IPS DF 6.9 (cell line): ENCODE results near the gene SYT13.

ENCODE experiments used
- DNase-seq: peaks from one replicate; pipeline ENCODE4 v3.0.0-alpha.2; 2013; ENCODE audit warnings: low read depth, low spot score
- H3K27ac ChIP-seq: one replicate; pipeline ENCODE4 v1.5.1; 2013; ENCODE audit warnings: low read length, control low read depth
- H3K27me3 ChIP-seq: 2 replicates; pipeline ENCODE4 v1.6.1; 2013; ENCODE audit warnings: mild to moderate bottlenecking, low read length; ENCODE audit not compliant: control insufficient read depth, insufficient read depth
- H3K36me3 ChIP-seq: 2 replicates; pipeline ENCODE4 v1.6.1; 2013; ENCODE audit warnings: low read length; ENCODE audit not compliant: control insufficient read depth, insufficient read depth
- H3K4me1 ChIP-seq: 2 replicates; pipeline ENCODE4 v1.6.1; 2013; ENCODE audit warnings: low read length; ENCODE audit not compliant: control insufficient read depth, insufficient read depth
- H3K4me3 ChIP-seq: 2 replicates; pipeline ENCODE4 v1.5.1; 2013; ENCODE audit warnings: mild to moderate bottlenecking, low read length
- H3K9me3 ChIP-seq: 2 replicates; pipeline ENCODE4 v1.6.1; 2013; ENCODE audit warnings: low read length, inconsistent platforms; ENCODE audit not compliant: control insufficient read depth, insufficient read depth
- WGBS: extraction: QIAGEN DNeasy Blood & Tissue Kit; methylation state at CpG from one replicate; pipeline ENCODE4 v1.1.7; 2013; ENCODE audit warnings: mixed read lengths, missing lambda C conversion rate; ENCODE audit not compliant: insufficient read length, insufficient coverage; 5-methylcytosine and 5-hydroxymethylcytosine counted together

Gene SYT13

GRCh38 chr11:45234306-45235006, 51.7 kb downstream of the SYT13 start:
- Histone ChIP-seq H3K27me3 (no peaks in the 10 kb centered on the region), H3K4me1 (peaks cover 2% of the 10 kb centered on the region; the same call in 1 of the 2 replicates), H3K4me3 (no peak overlapping the region), H3K9me3 (no peaks in the 10 kb centered on the region), H3K27ac (no peak overlapping the region), H3K36me3 (no peaks in the 10 kb centered on the region)
- DNase-seq, result no peak
- no CpG with 5 or more reads among the region's 15 CpGs for WGBS

- Histone ChIP-seq H3K36me3 (no peaks in the 10 kb centered on the region), H3K9me3 (no peaks in the 10 kb centered on the region), H3K27ac (no peak overlapping the region), H3K4me3 (no peak overlapping the region), H3K27me3 (no peaks in the 10 kb centered on the region), H3K4me1 (peaks cover 2% of the 10 kb centered on the region; the same call in 1 of the 2 replicates)
- no peak for DNase-seq
- no CpG with 5 or more reads among the region's 14 CpGs for WGBS
Observed at GRCh38 chr11:45233804-45234170, 52.4 kb downstream of the SYT13 start.

- Histone ChIP-seq H3K27me3 (no peaks in the 10 kb centered on the region), H3K36me3 (no peaks in the 10 kb centered on the region), H3K4me1 (peaks cover 2% of the 10 kb centered on the region; the same call in 1 of the 2 replicates), H3K27ac (no peak overlapping the region), H3K9me3 (no peaks in the 10 kb centered on the region), H3K4me3 (no peak overlapping the region)
- WGBS, result no CpG with 5 or more reads among the region's 17 CpGs
- peak; percentile 54 for DNase-seq
Observed at GRCh38 chr11:45233121-45233803, 52.9 kb downstream of the SYT13 start.

GRCh38 chr11:45232341-45233080, 53.6 kb downstream of the SYT13 start:
- no peak overlapping the region for H3K27ac ChIP-seq
- peaks cover 2% of the 10 kb centered on the region; the same call in 1 of the 2 replicates for H3K4me1 ChIP-seq
- H3K36me3 ChIP-seq, result no peaks in the 10 kb centered on the region
- H3K27me3 ChIP-seq, result no peaks in the 10 kb centered on the region
- H3K9me3 ChIP-seq, result no peaks in the 10 kb centered on the region
- no peak overlapping the region for H3K4me3 ChIP-seq
- no peak for DNase-seq
- no CpG with 5 or more reads among the region's 5 CpGs for WGBS

GRCh38 chr11:45229401-45230020, 56.6 kb downstream of the SYT13 start:
- no peaks in the 10 kb centered on the region for H3K27me3 ChIP-seq
- H3K27ac ChIP-seq, result no peak overlapping the region
- no peaks in the 10 kb centered on the region for H3K9me3 ChIP-seq
- no peak for DNase-seq
- peaks cover 2% of the 10 kb centered on the region; the same call in 1 of the 2 replicates for H3K4me1 ChIP-seq
- no peak overlapping the region for H3K4me3 ChIP-seq
- no CpG with 5 or more reads among the region's 5 CpGs for WGBS
- peaks cover 4% of the 10 kb centered on the region; the same call in 1 of the 2 replicates for H3K36me3 ChIP-seq

GRCh38 chr11:45227836-45228235, 58.3 kb downstream of the SYT13 start:
- WGBS, result no CpG with 5 or more reads among the region's 19 CpGs
- DNase-seq, result no peak
- Histone ChIP-seq H3K36me3 (peaks cover 4% of the 10 kb centered on the region; the same call in 1 of the 2 replicates), H3K27ac (no peak overlapping the region), H3K4me3 (no peak overlapping the region), H3K4me1 (no peaks in the 10 kb centered on the region), H3K27me3 (no peaks in the 10 kb centered on the region), H3K9me3 (no peaks in the 10 kb centered on the region)

GRCh38 chr11:45226901-45227300, 59.2 kb downstream of the SYT13 start:
- Histone ChIP-seq H3K9me3 (no peaks in the 10 kb centered on the region), H3K27ac (no peak overlapping the region), H3K36me3 (peaks cover 4% of the 10 kb centered on the region; the same call in 1 of the 2 replicates), H3K4me3 (no peak overlapping the region), H3K27me3 (no peaks in the 10 kb centered on the region), H3K4me1 (no peaks in the 10 kb centered on the region)
- WGBS, result no CpG with 5 or more reads among the region's 21 CpGs
- DNase-seq, result no peak

- WGBS, result no CpG with 5 or more reads among the region's 39 CpGs
- Histone ChIP-seq H3K9me3 (no peaks in the 10 kb centered on the region), H3K27me3 (no peaks in the 10 kb centered on the region), H3K4me1 (no peaks in the 10 kb centered on the region), H3K4me3 (no peak overlapping the region), H3K27ac (no peak overlapping the region), H3K36me3 (peaks cover 4% of the 10 kb centered on the region; the same call in 1 of the 2 replicates)
- DNase-seq, result no peak
Observed at GRCh38 chr11:45225961-45226871, 59.9 kb downstream of the SYT13 start.

- no peak for DNase-seq
- WGBS, result no CpG with 5 or more reads among the region's 1 CpG
- Histone ChIP-seq H3K27ac (no peak overlapping the region), H3K9me3 (no peaks in the 10 kb centered on the region), H3K36me3 (peaks cover 4% of the 10 kb centered on the region; the same call in 1 of the 2 replicates), H3K27me3 (no peaks in the 10 kb centered on the region), H3K4me1 (no peaks in the 10 kb centered on the region), H3K4me3 (no peak overlapping the region)
Observed at GRCh38 chr11:45225277-45225676, 60.9 kb downstream of the SYT13 start.
